Measurements from ENCODE around the gene ZNF536. TPM values are rescaled to one million over a fixed set of nuclear protein-coding genes. Genes with fewer than 3 reads are reported as not detected.
"Not testable (repeated sequence)": the region's sequence is repeated elsewhere in the genome, so short reads cannot be mapped to it uniquely, and the experiment has no call there.

The ZNF536 gene
- total RNA-seq, 1 donor from 2014 or later: not detected

GRCh38 chr19:30417166-30417565 is 45.0 kb downstream of the ZNF536 start:
- DNase-seq (ENCODE audit: low read depth in 2 of 2): not testable (repeated sequence)

- no peak for DNase-seq (ENCODE audit: low read depth in 2 of 2)
Observed at GRCh38 chr19:30419568-30420180, 47.5 kb downstream of the ZNF536 start.

- DNase-seq (ENCODE audit: low read depth in 2 of 2): no peak
Observed at GRCh38 chr19:30420316-30420715, 48.1 kb downstream of the ZNF536 start.

GRCh38 chr19:30420881-30421280 is 48.7 kb downstream of the ZNF536 start:
- DNase-seq (ENCODE audit: low read depth in 2 of 2): no peak

- no peak for DNase-seq (ENCODE audit: low read depth in 2 of 2)
Observed at GRCh38 chr19:30421571-30421970, 49.4 kb downstream of the ZNF536 start.

GRCh38 chr19:30423481-30423880 is 51.3 kb downstream of the ZNF536 start:
- DNase-seq (ENCODE audit: low read depth in 2 of 2): no peak

- DNase-seq (ENCODE audit: low read depth in 2 of 2): no peak
Observed at GRCh38 chr19:30425885-30426838, 54.0 kb downstream of the ZNF536 start.

GRCh38 chr19:30426864-30427263 is 54.7 kb downstream of the ZNF536 start:
- no peak for DNase-seq (ENCODE audit: low read depth in 2 of 2)

- no peak for DNase-seq (ENCODE audit: low read depth in 2 of 2)
Observed at GRCh38 chr19:30428092-30428680, 56.0 kb downstream of the ZNF536 start.

DNA sequence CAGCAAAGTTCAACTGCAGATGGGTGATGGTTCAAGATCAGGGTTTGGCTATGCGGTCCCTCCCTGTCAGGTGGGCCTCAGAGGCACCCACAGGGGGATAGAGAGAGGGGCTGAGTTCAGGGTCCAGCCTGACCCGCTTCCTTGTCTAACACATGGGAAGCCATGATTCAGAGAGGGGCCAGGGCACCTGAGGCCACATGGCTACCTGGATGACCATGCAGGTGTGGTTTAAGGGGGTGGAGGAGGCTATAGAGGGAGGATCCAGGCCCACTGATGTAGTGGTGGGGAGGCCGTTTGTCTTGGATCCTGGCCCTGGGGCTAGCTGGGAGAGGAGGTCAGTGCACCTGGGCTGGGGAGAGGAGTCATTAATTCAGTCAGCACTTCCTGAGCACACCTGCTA is 56.7 kb downstream of the ZNF536 start:
- no peak for DNase-seq (ENCODE audit: low read depth in 2 of 2)

DNA sequence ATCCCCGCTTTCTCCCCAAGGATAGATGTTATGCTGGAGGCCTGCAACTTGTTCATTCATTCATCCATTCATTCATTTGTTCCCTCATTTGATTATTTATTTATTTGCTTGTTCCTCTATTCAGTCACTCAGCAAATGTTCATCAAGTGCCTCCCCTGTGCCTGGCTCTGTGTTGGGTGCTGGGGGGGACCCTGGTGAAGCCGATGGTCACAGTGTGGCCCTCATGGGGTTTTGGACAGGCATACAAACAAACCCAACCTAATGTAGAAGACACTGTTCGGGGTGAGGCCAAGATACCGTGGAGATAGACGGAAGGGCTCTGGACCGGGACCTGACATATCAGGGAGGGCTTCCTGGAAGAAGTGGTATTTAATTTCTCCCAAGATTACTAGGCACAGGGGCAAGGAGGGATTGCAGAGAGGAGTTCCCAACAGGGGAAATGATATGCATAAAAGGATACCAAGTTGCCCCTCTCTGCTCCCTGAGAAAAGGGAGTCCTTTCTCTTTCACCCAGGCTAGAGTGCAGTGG is 58.1 kb downstream of the ZNF536 start:
- no peak for DNase-seq (ENCODE audit: low read depth in 2 of 2)

DNA sequence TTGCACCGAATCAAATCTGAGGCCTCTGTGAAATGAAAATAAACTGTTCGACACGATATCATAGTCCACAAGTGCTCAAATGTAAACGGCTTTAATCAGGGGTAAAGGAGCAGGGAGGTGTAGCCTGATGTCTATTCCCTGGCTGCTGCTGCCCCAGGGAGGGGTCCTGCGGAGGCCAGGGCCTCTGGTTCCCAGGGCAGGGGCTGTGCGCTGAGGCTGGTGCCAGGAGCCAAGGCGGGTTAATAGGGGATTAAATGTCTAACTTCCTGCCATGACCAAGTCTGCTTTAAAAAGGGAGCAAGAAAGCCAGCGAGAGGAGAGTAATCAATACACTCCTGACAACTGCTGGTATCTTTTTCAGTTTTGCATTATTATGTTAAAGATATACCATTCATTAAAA is 59.4 kb downstream of the ZNF536 start:
- no peak for DNase-seq (ENCODE audit: low read depth in 2 of 2)

DNA sequence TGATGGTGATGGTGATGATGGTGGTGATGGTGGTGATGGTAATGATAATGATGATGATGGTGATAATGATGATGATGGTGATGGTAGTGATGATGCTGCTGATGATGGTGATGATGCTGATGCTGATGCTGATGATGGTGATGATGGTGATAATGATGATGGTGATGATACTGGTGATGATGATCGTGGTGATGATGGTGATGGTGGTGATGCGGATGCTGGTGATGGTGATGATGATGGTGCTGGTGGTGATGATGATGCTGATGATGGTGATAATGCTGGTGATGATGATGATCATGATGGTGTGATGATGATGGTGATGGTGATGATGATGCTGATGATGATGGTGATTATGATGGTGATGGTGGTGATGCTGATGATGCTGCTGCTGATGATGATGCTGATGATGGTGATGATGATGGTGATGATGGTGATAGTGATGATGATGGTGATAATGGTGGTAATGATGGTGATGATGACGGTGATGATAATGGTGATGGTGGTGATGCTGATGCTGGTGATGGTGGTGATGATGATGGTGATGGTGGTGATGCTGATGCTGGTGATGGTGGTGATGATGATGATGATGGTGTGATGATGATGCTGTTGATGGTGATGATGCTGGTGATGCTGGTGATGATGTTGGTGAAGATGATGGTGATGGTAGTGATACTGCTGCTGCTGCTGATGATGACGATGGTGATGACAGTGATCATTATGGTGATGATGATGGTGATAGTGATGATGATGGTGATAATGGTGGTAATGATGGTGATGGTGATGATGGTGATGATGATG is 62.8 kb downstream of the ZNF536 start:
- DNase-seq (ENCODE audit: low read depth in 2 of 2): no peak

DNA sequence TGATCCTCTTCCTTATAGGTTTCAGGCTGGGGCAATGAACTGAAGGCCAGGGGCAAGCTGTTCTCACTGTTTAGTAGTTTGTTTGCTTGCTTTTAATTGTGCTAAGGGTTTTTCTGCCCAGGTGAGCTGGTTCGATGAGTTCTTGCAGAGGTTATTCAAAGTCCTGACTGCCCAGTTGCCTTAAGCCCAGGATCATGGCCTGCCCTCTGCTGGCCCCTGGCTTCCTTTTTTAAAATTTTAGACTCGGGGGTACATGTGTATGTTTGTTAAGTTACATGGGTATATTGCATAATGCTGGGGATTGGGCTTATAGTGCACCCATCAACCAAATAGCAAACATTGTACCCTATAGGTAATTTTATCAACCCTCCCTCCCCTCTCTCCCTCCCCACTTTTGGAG is 65.7 kb downstream of the ZNF536 start:
- DNase-seq (ENCODE audit: low read depth in 2 of 2): no peak

- DNase-seq (ENCODE audit: low read depth in 2 of 2): no peak
Observed at GRCh38 chr19:30439310-30439709, 67.1 kb downstream of the ZNF536 start.

DNA sequence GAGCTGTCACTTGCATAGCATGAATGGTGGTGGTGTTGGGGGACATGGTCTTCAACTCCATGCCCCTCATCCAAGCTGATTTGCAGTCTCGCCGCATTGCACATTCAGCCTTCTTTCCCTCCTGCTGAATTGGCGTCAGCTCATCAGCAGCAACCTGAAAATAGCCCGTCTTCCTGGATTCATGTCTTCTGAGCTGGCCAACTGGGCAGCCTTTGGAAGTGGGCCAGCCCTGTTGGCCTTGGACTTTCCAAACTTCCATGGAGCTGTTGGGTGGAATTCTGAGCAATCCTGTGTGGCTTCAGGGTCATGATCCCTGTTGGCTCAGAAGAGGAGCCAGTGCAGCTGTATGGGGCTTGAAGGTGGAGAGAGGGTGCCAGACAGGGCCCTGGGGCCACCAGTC is 68.8 kb downstream of the ZNF536 start:
- no peak for DNase-seq (ENCODE audit: low read depth in 2 of 2)

DNA sequence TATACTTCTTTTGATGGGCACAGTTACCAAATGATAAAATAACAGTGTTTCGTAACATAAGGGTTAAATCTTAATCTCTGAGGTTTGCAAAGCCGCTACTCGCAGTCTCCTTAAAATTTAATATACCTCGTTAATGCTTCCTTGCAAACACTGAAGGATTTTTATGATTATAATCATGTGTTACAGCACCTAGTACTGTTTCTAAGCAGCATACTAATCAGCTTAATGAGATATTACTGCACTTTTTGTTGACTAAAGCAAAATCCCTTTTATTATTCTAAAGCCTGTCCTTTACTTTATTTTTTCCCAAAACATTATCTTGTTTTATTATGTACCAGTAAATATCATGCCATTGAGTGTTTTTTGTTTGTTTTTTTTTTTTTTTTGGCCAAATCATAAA is 70.5 kb downstream of the ZNF536 start:
- no peak for DNase-seq (ENCODE audit: low read depth in 2 of 2)

DNA sequence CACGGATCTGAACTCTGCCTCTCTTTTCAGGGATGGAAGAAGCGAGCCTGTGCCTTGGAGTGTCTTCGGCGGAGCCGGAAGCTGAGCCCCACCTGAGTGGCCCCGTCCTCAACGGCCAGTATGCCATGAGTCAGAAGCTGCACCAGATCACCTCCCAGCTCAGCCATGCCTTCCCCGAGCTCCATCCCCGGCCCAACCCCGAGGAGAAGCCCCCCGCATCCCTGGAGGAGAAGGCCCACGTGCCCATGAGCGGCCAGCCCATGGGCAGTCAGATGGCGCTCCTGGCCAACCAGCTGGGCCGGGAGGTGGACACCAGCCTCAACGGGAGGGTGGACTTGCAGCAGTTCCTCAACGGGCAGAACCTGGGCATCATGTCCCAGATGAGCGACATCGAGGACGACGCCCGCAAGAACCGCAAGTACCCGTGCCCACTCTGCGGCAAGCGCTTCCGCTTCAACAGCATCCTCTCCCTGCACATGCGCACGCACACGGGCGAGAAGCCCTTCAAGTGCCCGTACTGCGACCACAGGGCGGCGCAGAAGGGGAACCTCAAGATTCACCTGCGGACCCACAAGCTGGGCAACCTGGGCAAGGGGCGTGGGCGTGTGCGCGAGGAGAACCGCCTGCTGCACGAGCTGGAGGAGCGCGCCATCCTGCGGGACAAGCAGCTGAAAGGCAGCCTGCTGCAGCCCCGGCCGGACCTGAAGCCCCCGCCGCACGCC is 71.5 kb downstream of the ZNF536 start:
- DNase-seq (ENCODE audit: low read depth in 2 of 2): no peak

DNA sequence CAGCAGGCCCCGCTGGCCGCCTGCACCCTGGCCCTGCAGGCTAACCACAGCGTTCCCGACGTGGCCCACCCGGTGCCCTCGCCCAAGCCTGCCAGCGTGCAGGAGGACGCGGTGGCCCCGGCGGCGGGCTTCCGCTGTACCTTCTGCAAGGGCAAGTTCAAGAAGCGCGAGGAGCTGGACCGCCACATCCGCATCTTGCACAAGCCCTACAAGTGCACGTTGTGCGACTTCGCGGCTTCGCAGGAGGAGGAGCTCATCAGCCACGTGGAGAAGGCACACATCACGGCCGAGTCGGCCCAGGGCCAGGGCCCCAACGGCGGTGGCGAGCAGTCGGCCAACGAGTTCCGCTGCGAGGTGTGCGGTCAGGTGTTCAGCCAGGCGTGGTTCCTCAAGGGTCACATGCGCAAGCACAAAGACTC is 72.1 kb downstream of the ZNF536 start:
- DNase-seq (ENCODE audit: low read depth in 2 of 2): no peak

DNA sequence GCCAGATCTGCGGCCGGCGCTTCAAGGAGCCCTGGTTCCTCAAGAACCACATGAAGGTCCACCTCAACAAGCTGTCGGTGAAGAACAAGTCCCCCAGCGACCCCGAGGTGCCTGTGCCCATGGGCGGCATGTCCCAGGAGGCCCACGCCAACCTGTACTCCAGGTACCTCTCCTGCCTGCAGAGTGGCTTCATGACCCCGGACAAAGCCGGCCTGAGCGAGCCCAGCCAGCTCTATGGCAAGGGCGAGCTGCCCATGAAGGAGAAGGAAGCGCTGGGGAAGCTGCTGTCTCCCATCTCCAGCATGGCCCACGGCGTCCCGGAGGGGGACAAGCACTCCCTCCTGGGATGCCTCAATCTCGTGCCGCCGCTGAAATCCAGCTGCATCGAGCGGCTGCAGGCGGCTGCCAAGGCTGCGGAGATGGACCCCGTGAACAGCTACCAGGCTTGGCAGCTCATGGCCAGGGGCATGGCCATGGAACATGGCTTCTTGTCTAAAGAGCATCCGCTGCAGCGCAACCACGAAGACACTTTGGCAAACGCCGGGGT is 72.6 kb downstream of the ZNF536 start:
- no peak for DNase-seq (ENCODE audit: low read depth in 2 of 2)
